A673 (cell line): ENCODE data around the gene KRTAP13-4. TPM values are rescaled to one million over a fixed set of nuclear protein-coding genes. Genes with fewer than 3 reads are reported as not detected.

ENCODE experiments used
- BruUV-seq: library from RNA; stranded (reverse); fragments of 400-500 nt; replicated peaks from 2 replicates; lab custom pipeline; 2021; lab: Mats Ljungman, UMichigan
- CTCF ChIA-PET: fragments of 300-600 bp; sonication (Branson Sonifier 250); formaldehyde crosslinking; loops from one replicate; lab custom pipeline; 2022; ENCODE audit warnings: antibody characterized with exemption; lab: Charles Lee
- POLR2A ChIA-PET: fragments of 300-600 bp; sonication (Branson Sonifier 250); formaldehyde crosslinking; loops from one replicate; lab custom pipeline; 2022; ENCODE audit warnings: antibody characterized with exemption; ENCODE audit not compliant: low non-redundant PET; lab: Charles Lee
- DNase-seq: peaks from one replicate; pipeline ENCODE4 v3.0.0-alpha.2; 2015; ENCODE audit warnings: low spot score
- H3K27ac ChIP-seq: fragments of 200-600 bp; sonication (generic); 2 replicates; pipeline ENCODE4 v1.5.1; 2016; ENCODE audit warnings: mixed run types, low read depth, mild to moderate bottlenecking, mixed read lengths, antibody characterized with exemption, low read length; ENCODE audit not compliant: poor library complexity, severe bottlenecking
- H3K27me3 ChIP-seq: fragments of 200-600 bp; sonication (generic); replicated peaks from 2 replicates; pipeline ENCODE4 v1.6.1; 2017; ENCODE audit warnings: mixed run types, low read depth, mild to moderate bottlenecking, mixed read lengths, antibody characterized with exemption, low read length; ENCODE audit not compliant: insufficient read depth, poor library complexity
- H3K36me3 ChIP-seq: fragments of 200-600 bp; sonication (generic); 2 replicates; pipeline ENCODE4 v1.6.1; 2016; ENCODE audit warnings: mixed run types, mild to moderate bottlenecking, mixed read lengths, antibody characterized with exemption, low read length; ENCODE audit not compliant: insufficient read depth, poor library complexity, severe bottlenecking
- H3K4me1 ChIP-seq: fragments of 200-600 bp; sonication (generic); 2 replicates; pipeline ENCODE4 v1.6.1; 2017; ENCODE audit warnings: mixed run types, mild to moderate bottlenecking, mixed read lengths, antibody characterized with exemption, low read length; ENCODE audit not compliant: insufficient read depth, poor library complexity, severe bottlenecking
- H3K4me3 ChIP-seq: fragments of 200-600 bp; sonication (generic); 2 replicates; pipeline ENCODE4 v1.5.1; 2016; ENCODE audit warnings: low read depth, mixed run types, mild to moderate bottlenecking, mixed read lengths, low read length; ENCODE audit not compliant: poor library complexity, severe bottlenecking
- H3K9me3 ChIP-seq: fragments of 200-600 bp; sonication (generic); 2 replicates; pipeline ENCODE4 v1.6.1; 2016; ENCODE audit warnings: mixed run types, low read depth, mild to moderate bottlenecking, mixed read lengths, antibody characterized with exemption, low read length; ENCODE audit not compliant: poor library complexity, severe bottlenecking
- EZH2 ChIP-seq: fragments of 200-600 bp; sonication (generic); IDR thresholded peaks from 2 replicates; pipeline ENCODE4 v1.6.1; 2017; ENCODE audit warnings: borderline replicate concordance, low read depth, mild to moderate bottlenecking, mixed read lengths, antibody characterized with exemption, low read length; ENCODE audit not compliant: poor library complexity, severe bottlenecking
- intact Hi-C: fragments of 100-400 bp; cut with micrococcal nuclease; formaldehyde crosslinking; loops from one replicate; pipeline ENCODE4 v1.10.0; 2022; ENCODE audit not compliant: unreplicated experiment
- total RNA-seq: library from RNA; stranded (reverse); gene quantifications from 2 replicates; pipeline ENCODE4 v1.2.3, GENCODE V29; 2021
- TF ChIP-seq, protein P1 (sequence below): fragments of 300-800, 200-600 bp; sonication (generic); conservative IDR thresholded peaks from 2 replicates; pipeline ENCODE4 v1.5.1; 2017; ENCODE audit warnings: low read depth, mild to moderate bottlenecking, antibody characterized with exemption, low read length, moderate library complexity, mixed read lengths

Gene KRTAP13-4
- total RNA-seq, 1 experiment from 2014 or later: not detected

DNA sequence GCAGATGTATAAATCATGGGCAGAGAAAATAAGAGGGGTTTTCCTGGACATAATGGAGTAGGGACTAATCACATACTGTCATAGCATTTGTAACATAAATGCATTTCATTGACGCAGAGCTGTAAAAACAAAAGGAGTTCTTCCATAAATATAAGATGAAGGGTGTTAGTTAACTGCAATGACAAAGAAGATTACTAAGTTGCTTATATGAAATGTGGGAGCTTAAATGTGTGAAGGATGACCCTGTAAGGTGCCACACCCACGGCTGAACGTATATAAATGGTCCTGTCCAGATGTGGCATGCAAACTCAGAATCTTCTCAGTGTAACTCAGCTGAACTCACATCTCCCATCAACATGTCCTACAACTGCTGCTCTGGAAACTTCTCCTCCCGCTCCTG, 34.3 kb upstream of the KRTAP13-4 start, which contains the start of gene KRTAP13-1:
TSS of gene KRTAP13-1 (plus strand) at position 301 of the 400 bp plus-strand sequence. CDS start at position 357, 56 bp downstream.
- CTCF ChIA-PET: no interaction called here
- TF ChIP-seq, protein P1, sequence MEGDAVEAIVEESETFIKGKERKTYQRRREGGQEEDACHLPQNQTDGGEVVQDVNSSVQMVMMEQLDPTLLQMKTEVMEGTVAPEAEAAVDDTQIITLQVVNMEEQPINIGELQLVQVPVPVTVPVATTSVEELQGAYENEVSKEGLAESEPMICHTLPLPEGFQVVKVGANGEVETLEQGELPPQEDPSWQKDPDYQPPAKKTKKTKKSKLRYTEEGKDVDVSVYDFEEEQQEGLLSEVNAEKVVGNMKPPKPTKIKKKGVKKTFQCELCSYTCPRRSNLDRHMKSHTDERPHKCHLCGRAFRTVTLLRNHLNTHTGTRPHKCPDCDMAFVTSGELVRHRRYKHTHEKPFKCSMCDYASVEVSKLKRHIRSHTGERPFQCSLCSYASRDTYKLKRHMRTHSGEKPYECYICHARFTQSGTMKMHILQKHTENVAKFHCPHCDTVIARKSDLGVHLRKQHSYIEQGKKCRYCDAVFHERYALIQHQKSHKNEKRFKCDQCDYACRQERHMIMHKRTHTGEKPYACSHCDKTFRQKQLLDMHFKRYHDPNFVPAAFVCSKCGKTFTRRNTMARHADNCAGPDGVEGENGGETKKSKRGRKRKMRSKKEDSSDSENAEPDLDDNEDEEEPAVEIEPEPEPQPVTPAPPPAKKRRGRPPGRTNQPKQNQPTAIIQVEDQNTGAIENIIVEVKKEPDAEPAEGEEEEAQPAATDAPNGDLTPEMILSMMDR: no peak
- TF ChIP-seq EZH2: no peak
- DNase-seq: no peak

DNA sequence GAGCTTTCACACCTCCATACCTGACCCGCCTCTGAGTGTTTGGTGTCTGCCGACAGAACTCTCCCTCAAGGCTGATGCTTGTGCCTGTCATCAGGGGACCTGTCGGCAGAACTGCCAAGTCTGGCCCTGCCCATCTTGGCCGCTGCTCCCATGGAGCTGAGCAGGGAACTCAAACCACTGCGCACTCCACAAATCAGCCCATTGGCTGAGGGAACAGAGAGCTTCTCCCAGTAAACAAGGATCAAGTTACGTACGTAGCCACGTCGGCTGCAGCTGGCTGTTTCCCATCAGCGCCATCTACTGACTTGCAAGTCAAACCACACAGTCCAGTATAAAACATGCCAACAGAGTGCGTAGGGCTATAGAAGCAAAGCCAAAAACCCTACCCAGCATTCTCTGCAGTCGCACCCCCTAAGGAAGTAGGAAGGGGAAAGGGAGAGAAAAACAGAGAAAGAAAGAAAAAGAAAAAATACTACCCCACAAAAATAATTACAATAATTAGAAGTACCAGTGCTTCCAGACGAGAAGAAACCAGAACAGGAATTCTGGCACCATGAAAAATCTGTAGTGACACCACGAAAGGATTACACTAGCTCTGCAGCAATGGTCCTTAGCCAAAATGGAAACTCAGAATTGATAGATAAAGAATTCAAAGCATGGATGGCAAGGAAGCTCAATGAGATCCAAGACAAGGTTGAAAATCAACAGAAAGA, 21.1 kb upstream of the KRTAP13-4 start:
- no peaks in the 10 kb centered on the region for H3K4me1 ChIP-seq
- intact Hi-C loops: loop anchor here (5.0 kb wide), 1 partner anchor 67 kb away; no protein-coding TSS in a partner anchor
- ChIA-PET CTCF (interaction anchor here (0.6 to 0.8 kb wide), 2 partner anchors 25 to 1813 kb away, joined by 3 to 6 read pairs; no protein-coding TSS in a partner anchor), POLR2A (no interaction called here)
- H3K4me3 ChIP-seq: no peak overlapping the region
- H3K36me3 ChIP-seq: no peaks in the 10 kb centered on the region
- TF ChIP-seq EZH2: no peak
- TF ChIP-seq, protein P1: peak; percentile 84
- H3K9me3 ChIP-seq: no peaks in the 10 kb centered on the region
- DNase-seq: peak; percentile 91
- no TSS peak for BruUV-seq
- no peaks in the 10 kb centered on the region for H3K27me3 ChIP-seq
- H3K27ac ChIP-seq: no peak overlapping the region

More for the DNA sequence above, 34.3 kb upstream of the KRTAP13-4 start, which contains the start of gene KRTAP13-1:
- Histone ChIP-seq H3K4me3 (no peak within 1 kb of the TSS), H3K27ac (no peak within 1 kb of the TSS), H3K4me1 (no peaks in the 10 kb centered on the region), H3K36me3 (no peaks in the 10 kb centered on the region), H3K9me3 (no peaks in the 10 kb centered on the region), H3K27me3 (peaks cover 4% of the 10 kb centered on the region)
- POLR2A ChIA-PET: no interaction called here
- no TSS peak for BruUV-seq
- intact Hi-C loops: no loop called here

DNA sequence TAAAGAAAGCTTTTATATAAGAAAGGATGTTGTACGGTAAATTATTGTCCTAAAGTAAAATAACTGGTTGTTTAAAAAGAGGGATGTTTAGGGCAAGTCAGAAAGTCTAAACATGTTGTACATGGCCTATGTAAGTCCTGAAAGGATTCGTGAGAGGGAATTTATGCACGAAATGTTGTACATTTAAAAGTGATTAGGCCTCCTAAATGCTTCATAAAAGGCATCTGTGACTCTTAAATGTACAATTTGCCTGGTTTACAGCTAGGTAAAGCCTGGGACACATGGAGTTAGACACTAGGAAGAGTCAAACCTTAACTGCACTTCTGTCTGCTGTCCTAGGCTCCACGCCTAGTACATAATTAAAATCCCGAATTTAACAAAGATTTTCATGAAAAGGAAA, 14.0 kb upstream of the KRTAP13-4 start:
- CTCF ChIA-PET: no interaction called here
- POLR2A ChIA-PET: no interaction called here

More for the DNA sequence above, 14.0 kb upstream of the KRTAP13-4 start:
- no peaks in the 10 kb centered on the region for H3K4me1 ChIP-seq
- H3K27ac ChIP-seq: no peak overlapping the region
- intact Hi-C loops: no loop called here
- BruUV-seq: no TSS peak
- DNase-seq: no peak
- no peak for TF ChIP-seq EZH2
- TF ChIP-seq, protein P1: no peak
- H3K27me3 ChIP-seq: peaks cover 6% of the 10 kb centered on the region
- no peak overlapping the region for H3K4me3 ChIP-seq
- H3K36me3 ChIP-seq: no peaks in the 10 kb centered on the region
- peaks cover 8% of the 10 kb centered on the region for H3K9me3 ChIP-seq
